ENCODE measurements around the gene CACNA1G.

CACNA1G gene

GRCh38 chr17:50534222-50534978 lies 26.1 kb upstream of the CACNA1G start:
- no peak for DNase-seq

- no peak for DNase-seq
These were observed 25.6 kb upstream of the CACNA1G start for GRCh38 chr17:50534979-50535326.

- DNase-seq, result no peak
These were observed 25.1 kb upstream of the CACNA1G start for GRCh38 chr17:50535407-50535806.

GRCh38 chr17:50536683-50537646 lies 23.6 kb upstream of the CACNA1G start:
- no peak for DNase-seq

- DNase-seq, result no peak
These were observed 22.6 kb upstream of the CACNA1G start for GRCh38 chr17:50537721-50538548.

- no peak for DNase-seq
These were observed 21.7 kb upstream of the CACNA1G start for GRCh38 chr17:50538549-50539410.

- no peak for DNase-seq
These were observed 20.6 kb upstream of the CACNA1G start for GRCh38 chr17:50539762-50540559.

GRCh38 chr17:50540560-50541401 lies 19.7 kb upstream of the CACNA1G start:
- DNase-seq, result no peak

GRCh38 chr17:50541402-50541715 lies 19.2 kb upstream of the CACNA1G start:
- no peak for DNase-seq

- DNase-seq, result peak; percentile 69
These were observed 18.5 kb upstream of the CACNA1G start for GRCh38 chr17:50541716-50542688.

- DNase-seq, result no peak
These were observed 17.4 kb upstream of the CACNA1G start for GRCh38 chr17:50542795-50543774.

GRCh38 chr17:50544516-50544915 lies 16.0 kb upstream of the CACNA1G start:
- no peak for DNase-seq

GRCh38 chr17:50545311-50545710 lies 15.2 kb upstream of the CACNA1G start:
- DNase-seq, result no peak

- DNase-seq, result no peak
These were observed 13.8 kb upstream of the CACNA1G start for GRCh38 chr17:50546701-50547034.

GRCh38 chr17:50547035-50547735 lies 13.3 kb upstream of the CACNA1G start, which contains the start of gene SPATA20:
TSS of gene SPATA20 (plus strand) at chr17:50547174. CDS start at chr17:50547209, 35 bp downstream.
- peak; percentile 87 for DNase-seq

- DNase-seq, result no peak
These were observed 12.8 kb upstream of the CACNA1G start for GRCh38 chr17:50547736-50548083.

GRCh38 chr17:50548831-50549230 lies 11.7 kb upstream of the CACNA1G start:
- DNase-seq, result no peak

Measured in NCI-H226 (cell line).